ENCODE measurements around the gene RRP8. TPM values are rescaled to one million over a fixed set of nuclear protein-coding genes. Genes with fewer than 3 reads are reported as not detected.

The RRP8 gene
- total RNA-seq, 1 experiment from 2014 or later = 16.0 TPM

GRCh38 chr11:6583584-6583983 is 19.8 kb downstream of the RRP8 start:
- Histone ChIP-seq H4K91ac (ENCODE audit: insufficient read length, low read depth, low read length) (no peak overlapping the region), H4K5ac (ENCODE audit: insufficient read length, low read depth, low read length) (no peak overlapping the region), H2BK12ac (ENCODE audit: insufficient read length, low read depth, low read length) (no peak overlapping the region), H3K4me2 (ENCODE audit: insufficient read depth, insufficient read length, low read length) (no peak overlapping the region), H4K20me1 (ENCODE audit: control insufficient read depth, insufficient read depth, insufficient read length) (no peaks in the 10 kb centered on the region), H3K9ac (ENCODE audit: extremely low read depth, insufficient read length, low read length) (no peak overlapping the region), H3T11ph (ENCODE audit: low read length) (no peak overlapping the region), H3K79me1 (ENCODE audit: insufficient read depth, low read depth, low read length, poor library complexity, severe bottlenecking) (no peaks in the 10 kb centered on the region), H4K8ac (replicated peaks; ENCODE audit: insufficient read length, low read depth, low read length) (no peak overlapping the region), H3K27me3 (ENCODE audit: insufficient read depth, low read length) (no peaks in the 10 kb centered on the region), H3K56ac (ENCODE audit: insufficient read length, low read depth, low read length) (no peak overlapping the region), H2BK120ac (ENCODE audit: low read depth, low read length, poor library complexity, severe bottlenecking) (no peak overlapping the region), H3K23ac (ENCODE audit: insufficient read length, low read depth, low read length) (no peak overlapping the region), H3K18ac (ENCODE audit: insufficient read length, low read depth, low read length) (no peak overlapping the region), H3K23me2 (ENCODE audit: insufficient read length, low read depth, low read length, poor library complexity, severe bottlenecking) (no peaks in the 10 kb centered on the region), H2AFZ (ENCODE audit: low read length) (no peak overlapping the region), H3K79me2 (ENCODE audit: insufficient read depth, low read length) (no peaks in the 10 kb centered on the region), H3K14ac (ENCODE audit: insufficient read depth, low read length) (no peak overlapping the region), H3K4me1 (ENCODE audit: insufficient read depth, low read length) (no peaks in the 10 kb centered on the region), H3K4ac (ENCODE audit: low read depth, low read length) (no peak overlapping the region), H3K9me3 (ENCODE audit: control insufficient read depth, low read depth, low read length) (no peaks in the 10 kb centered on the region), H2BK20ac (ENCODE audit: low read depth, low read length, poor library complexity, severe bottlenecking) (no peak overlapping the region), H3K27ac (ENCODE audit: insufficient read length, low read depth, low read length) (no peak overlapping the region), H2AK5ac (ENCODE audit: insufficient read length, low read length) (no peak overlapping the region), H2BK15ac (ENCODE audit: low read depth, low read length) (no peak overlapping the region), H2BK5ac (ENCODE audit: insufficient read length, low read length) (no peak overlapping the region)
- H3K27me3 Mint-ChIP-seq (ENCODE audit: low read depth) = no peaks in the 10 kb centered on the region
- DNase-seq = no peak
- no peaks in the 10 kb centered on the region for H3K4me1 Mint-ChIP-seq
- no peak overlapping the region for H3K4me3 Mint-ChIP-seq
- no peak overlapping the region for H3K27ac Mint-ChIP-seq
- H3K36me3 Mint-ChIP-seq (ENCODE audit: insufficient read depth in 1 of 3, low read depth in 3 of 3) = peaks cover 7 to 17% (median 9%) of the 10 kb centered on the region in 3 experiments; a peak in 5 of 7 replicates
- no CpG with 5 or more reads among the region's 1 CpG for WGBS (ENCODE audit: extremely low coverage, insufficient read length, low lambda C conversion rate)
- TF ChIP-seq CTCF (conservative IDR thresholded peaks at IDR 0.05) = no peak
- peaks cover 19 to 20% of the 10 kb centered on the region in 2 experiments for H3K9me3 Mint-ChIP-seq
